GM21367 (cell line): ENCODE measurements around the gene MICAL3.

Source experiments
- ATAC-seq: cut with Tn5 transposase; IDR thresholded peaks from one replicate; pipeline ENCODE4 v1.9.1; 2021; ENCODE audit not compliant: unreplicated experiment

MICAL3 gene

GRCh38 chr22:17918840-17919239 is 105.5 kb downstream of the MICAL3 start:
- ATAC-seq: no peak

GRCh38 chr22:17917490-17917983 is 106.8 kb downstream of the MICAL3 start:
- ATAC-seq: no peak

DNA sequence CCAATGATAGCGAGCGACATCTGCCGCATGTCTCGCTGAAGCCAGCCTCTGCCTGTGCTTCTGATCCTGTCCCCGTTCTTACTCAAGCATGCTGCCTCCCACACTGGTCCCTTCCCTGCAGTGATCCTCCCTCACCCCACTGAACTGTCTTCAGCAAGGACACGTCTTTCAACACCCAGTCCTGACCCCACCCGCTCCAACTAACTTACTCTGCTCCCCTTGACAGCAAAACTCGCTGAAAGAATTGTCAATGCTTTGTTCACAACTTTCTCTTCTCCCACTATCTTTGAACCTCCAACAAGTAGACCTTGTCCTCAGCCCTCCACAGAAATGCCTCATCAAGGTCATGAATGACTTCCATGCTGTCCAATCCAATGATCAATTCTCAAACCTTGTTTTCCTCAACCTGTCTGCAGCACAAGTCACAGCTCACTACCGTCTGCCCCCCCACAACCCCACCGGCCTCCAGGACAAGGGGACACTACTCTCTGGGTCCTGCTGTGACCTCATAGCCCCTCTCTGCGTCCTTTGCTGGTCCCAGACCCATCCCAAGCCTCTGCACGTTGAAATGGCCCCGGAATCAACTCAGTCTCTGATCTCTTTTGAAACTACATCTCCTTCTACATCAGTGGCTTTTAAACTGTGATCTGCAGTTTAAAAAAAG is 108.0 kb downstream of the MICAL3 start:
- ATAC-seq: no peak

- ATAC-seq: no peak
These were observed 108.7 kb downstream of the MICAL3 start for GRCh38 chr22:17915676-17916075.

GRCh38 chr22:17915188-17915587 is 109.2 kb downstream of the MICAL3 start:
- no peak for ATAC-seq

- no peak for ATAC-seq
These were observed 109.9 kb downstream of the MICAL3 start for GRCh38 chr22:17914474-17914873.

- no peak for ATAC-seq
These were observed 110.5 kb downstream of the MICAL3 start for GRCh38 chr22:17913801-17914347.

GRCh38 chr22:17912945-17913721 is 111.2 kb downstream of the MICAL3 start:
- no peak for ATAC-seq

DNA sequence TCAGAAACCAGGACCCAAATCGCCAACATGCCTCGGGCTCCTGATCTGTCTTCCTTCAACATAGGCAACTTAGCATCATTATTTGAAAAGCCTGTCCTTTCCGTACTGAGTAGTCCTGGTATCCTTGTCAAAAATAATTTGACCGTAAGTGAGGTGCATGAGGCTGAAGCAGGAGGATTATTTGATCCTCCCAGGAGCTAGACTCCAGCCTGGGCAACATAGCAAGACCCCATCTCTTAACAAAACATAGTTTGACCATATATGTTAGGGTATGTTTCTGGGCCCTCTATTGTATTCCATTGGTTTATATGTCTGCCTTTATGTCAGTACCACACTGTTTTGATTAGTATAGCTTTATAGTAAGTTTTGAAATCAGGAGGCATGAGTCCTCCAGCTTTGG is 112.5 kb downstream of the MICAL3 start:
- no peak for ATAC-seq

DNA sequence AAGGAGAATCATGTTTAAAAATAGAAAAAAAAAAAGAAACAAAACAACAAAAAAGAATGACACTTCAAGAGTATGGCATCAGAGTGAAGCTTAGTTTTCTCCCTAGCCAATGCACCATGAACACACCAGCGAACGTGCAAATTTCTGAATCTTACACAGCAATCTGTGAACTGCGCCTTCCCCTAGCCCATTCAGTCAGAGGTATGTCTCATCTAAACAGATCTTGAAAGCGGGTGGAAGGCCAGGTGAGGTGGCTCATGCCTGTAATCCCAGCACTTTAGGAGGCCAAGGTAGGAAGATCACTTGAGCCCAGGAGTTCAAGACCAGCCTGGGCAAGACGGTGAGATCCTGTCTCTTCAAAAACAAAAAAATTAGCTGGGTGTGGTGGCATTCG is 113.1 kb downstream of the MICAL3 start:
- ATAC-seq: no peak

DNA sequence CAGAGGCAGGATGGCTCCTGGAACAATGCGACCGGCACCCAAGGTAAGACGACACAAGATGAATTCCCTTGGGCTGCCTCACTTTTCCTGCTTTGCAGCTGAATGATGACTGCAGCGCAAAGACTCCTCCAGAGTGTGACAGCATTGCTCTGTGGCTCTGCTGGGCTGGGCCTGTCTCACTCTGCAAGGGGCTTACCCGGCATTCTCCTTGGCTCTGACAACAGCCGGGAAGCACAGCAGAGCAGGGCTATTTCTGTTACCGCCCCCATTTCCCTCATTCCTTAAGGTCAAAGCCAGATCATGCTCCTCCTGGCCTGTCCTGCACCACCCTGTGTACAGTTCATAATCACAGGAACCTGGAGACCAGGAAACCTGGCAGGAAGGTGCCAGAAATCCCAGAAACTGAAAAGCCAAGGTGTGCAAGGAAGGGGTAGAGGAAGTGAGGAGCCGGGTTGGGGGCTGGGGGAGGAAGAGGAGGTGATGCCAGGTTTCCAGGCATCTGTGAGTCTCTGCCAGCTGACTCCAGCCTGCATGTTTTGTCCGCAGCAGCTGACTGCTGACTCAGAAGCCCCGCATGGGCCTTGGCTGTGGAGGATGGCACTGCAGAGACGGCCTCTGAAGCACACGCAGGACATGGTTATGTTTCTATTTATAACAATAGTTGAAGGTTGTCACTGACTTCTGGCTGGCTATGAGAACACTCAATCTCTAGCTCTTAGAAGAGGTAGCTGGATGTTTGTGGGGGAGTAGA is 113.6 kb downstream of the MICAL3 start:
- no peak for ATAC-seq

GRCh38 chr22:17907748-17908051 is 116.7 kb downstream of the MICAL3 start:
- ATAC-seq: no peak

GRCh38 chr22:17906978-17907747 is 117.2 kb downstream of the MICAL3 start:
- ATAC-seq: no peak

GRCh38 chr22:17905445-17905844 is 118.9 kb downstream of the MICAL3 start:
- ATAC-seq: no peak

- no peak for ATAC-seq
These were observed 120.6 kb downstream of the MICAL3 start for GRCh38 chr22:17903564-17904295.

- no peak for ATAC-seq
These were observed 121.4 kb downstream of the MICAL3 start for GRCh38 chr22:17902960-17903359.

- no peak for ATAC-seq
These were observed 126.0 kb downstream of the MICAL3 start for GRCh38 chr22:17898375-17898774.

DNA sequence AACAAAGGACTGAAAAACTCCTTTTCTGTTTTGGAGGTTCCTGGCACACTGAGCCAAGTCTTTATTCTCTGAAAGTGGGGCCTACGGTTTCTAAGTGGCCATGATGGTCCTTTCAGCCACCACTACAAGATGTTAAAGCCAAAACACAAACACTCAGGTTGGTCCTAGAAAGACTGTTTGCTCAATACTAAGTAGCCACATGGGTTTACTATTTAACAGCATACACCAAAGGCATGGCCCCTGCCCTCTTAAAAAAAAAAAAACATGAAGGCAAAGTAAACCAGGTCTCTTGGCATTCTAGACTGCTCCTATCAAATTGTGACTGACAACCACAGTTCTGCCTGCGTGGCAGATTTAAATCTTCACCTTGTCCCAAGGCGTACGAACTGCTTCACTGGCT is 126.5 kb downstream of the MICAL3 start:
- ATAC-seq: no peak

GRCh38 chr22:17897426-17897825 is 126.9 kb downstream of the MICAL3 start:
- ATAC-seq: no peak

GRCh38 chr22:17896586-17896985 is 127.8 kb downstream of the MICAL3 start:
- ATAC-seq: no peak
